GM21717 (cell line): ENCODE measurements around the gene ZMIZ1.
A peak's percentile ranks its signal among the peaks of the same experiment; 100 is the strongest.

Experiments used
- ATAC-seq: cut with Tn5 transposase; IDR thresholded peaks from one replicate; pipeline ENCODE4 v1.9.1; 2021; ENCODE audit warnings: mild to moderate bottlenecking, moderate library complexity; ENCODE audit not compliant: unreplicated experiment

The ZMIZ1 gene

GRCh38 chr10:79313911-79314439 is 245.2 kb downstream of the ZMIZ1 start:
- no peak for ATAC-seq

- no peak for ATAC-seq
Observed at GRCh38 chr10:79314761-79315601, 246.2 kb downstream of the ZMIZ1 start.

DNA sequence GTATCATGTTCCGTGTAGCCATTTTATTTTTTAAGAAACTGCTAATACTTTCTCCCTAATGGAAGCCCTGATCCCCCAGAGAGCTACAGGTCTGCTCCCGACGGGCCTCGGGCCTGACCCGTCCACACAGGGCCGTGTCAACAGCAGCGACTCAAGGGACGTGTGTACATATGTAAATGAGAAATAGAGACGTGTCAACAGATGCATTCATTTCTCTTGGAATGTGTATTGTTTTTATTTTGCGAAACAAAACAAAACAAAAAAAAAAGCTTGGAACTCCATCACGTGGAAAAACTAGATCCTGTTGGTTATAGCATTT is 246.8 kb downstream of the ZMIZ1 start:
- no peak for ATAC-seq

DNA sequence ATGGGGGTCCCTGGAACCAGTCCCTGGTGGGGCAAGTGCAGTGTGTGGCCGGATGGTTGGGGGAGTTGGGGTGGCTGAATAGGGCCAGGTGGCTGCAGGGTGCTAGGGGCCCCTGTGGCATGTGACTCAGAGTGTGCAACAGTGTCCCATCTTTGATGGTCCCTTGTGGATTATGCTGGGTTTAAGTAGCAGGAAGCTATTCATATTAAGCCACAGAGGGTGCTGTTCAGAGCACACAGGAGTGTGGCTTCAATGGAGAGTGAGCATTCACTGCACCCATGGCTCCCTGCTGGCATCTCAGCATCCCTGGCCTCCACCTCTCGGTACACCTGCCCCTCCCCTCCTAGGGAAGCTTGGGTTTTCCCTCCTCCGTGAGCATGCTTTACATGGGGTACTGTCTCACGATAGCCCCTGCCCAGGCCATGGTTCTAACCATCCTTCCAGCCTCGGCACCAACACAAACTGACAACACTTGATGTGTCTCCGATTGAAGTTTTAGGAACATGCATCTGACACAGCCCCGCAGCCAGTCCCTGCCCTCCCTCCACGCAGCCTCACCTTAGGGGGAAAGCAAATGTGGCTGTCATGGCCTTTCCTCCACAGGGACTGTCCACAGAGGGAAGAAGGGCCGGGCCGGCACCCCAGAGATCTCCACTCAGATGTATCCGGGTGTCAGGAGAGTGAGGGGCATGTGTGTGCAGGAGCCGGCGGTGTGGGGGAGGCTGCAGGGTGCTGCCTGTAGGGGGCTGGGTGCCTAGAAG is 248.1 kb downstream of the ZMIZ1 start:
- peak; percentile 51 for ATAC-seq

DNA sequence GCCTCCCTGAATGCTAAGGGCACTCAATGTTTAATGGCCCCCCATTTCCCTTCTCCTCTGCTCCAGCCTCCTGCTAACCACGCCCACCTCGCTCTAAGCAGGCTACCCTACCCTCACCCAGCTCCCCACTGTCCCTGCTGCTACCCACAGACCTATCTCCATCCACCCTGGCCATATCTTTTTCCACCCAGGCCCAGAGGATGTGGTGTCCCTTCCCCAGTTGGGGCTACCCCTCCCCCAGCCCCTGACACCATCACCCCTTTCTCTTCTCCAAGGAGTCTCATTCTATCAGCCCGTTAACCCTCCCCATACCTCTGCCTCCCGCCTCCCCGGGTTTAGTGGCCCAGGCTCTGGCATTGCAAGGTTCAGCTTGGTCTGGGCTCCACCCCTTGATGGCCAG is 249.6 kb downstream of the ZMIZ1 start:
- ATAC-seq: no peak

- no peak for ATAC-seq
Observed at GRCh38 chr10:79319115-79319771, 250.5 kb downstream of the ZMIZ1 start.

DNA sequence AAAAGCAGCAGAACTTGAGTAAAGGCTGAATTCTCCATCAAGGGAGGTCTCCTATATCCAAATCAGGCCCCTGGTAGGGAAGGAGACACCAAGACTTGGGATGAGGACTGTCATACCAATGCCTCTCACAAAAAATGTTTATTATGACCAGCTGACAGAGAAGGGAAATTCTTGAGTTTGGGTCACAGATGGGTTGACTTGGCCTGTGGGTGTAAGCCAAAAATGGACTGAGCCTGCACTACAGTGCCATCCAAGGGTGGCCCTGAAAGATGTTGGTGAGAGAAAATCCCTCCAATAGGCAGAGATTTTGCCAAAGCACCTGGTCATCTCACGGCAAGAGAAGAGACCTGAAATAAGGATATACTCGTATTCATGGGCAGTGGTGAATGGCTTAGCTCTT is 251.6 kb downstream of the ZMIZ1 start:
- ATAC-seq: no peak

DNA sequence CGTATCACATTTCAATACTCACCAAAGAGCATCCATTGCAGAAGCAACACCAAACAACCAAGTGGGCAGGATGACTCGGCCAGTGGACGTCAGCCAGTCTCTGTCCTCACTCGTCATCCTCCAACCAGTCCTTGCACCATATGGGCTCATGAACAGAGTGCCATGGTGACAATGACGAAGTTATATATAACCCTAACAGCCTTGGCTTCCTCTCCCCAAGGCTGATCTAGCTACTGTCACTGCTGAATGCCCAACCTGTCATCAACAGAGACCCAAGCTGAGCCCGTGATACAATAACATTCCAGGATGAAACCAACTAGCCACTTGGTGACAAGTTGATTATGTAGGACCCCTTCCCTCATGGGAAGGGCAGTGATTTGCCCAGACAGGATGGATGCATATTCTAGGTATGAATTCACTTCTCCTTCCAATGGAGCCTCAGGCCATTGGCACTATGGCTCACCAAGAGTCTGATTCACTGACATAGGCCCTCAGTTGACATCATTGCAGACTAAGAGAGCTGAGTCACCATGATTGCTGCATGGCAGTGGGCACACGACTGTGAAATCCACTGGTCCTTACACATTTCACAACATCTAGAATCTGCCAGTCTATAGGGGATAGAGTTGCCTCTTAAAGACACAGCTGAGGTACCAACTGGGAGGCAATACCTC is 252.2 kb downstream of the ZMIZ1 start:
- no peak for ATAC-seq

- ATAC-seq: no peak
Observed at GRCh38 chr10:79321494-79321882, 252.7 kb downstream of the ZMIZ1 start.

- no peak for ATAC-seq
Observed at GRCh38 chr10:79321951-79322350, 253.2 kb downstream of the ZMIZ1 start.

- ATAC-seq: no peak
Observed at GRCh38 chr10:79322616-79323543, 254.1 kb downstream of the ZMIZ1 start.

DNA sequence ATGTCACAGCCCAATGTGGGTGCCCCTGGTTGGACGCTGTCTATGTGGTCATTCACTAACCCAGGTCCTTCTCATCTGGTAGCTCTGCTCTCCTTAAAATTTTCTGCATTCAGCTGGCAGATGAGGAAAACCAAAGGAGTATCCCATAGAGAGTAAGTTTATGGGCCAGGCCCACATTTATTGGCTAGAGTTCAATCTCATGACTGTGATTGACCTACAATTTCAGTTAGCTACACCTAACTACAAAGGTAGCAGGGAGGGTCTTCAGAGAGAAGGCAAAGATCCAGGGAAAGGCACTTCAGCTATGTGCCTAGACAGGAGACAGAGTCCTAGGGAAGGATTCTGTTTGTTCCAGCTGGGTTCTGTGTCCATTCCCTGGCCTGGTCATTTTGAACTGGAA is 254.8 kb downstream of the ZMIZ1 start:
- no peak for ATAC-seq

DNA sequence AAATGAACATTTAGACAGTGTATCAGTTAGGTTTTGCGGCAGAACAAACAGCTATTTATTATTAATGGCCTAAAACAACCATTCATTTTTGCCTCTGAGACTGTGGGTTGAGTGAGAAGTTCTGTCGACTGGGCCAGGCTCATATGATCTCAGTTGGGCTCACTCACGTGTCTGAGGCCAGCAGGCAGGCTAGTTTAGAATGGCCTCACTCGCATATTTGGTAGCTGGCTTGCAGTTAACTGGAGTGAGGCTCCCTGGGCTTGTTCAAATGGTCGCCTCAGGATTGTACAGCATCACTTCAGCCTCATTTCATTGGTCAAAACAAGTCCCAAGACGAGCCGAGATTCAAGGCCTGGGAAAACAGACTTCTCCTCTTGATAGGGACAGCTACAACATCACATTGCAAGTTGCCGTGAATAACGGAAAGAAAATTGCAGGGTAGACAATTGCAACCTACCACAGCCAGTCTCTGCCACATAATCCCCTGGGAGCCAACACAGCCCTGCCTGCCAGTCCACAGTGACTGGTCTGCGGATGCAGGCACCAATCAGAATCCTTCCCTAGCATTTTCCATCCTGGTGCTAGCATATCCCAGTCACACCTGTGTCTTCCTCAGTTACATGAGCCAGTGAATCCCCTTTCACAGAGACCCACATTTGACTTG is 255.4 kb downstream of the ZMIZ1 start:
- ATAC-seq: no peak

- no peak for ATAC-seq
Observed at GRCh38 chr10:79326361-79327089, 257.8 kb downstream of the ZMIZ1 start.

- no peak for ATAC-seq
Observed at GRCh38 chr10:79327090-79327457, 258.3 kb downstream of the ZMIZ1 start.

DNA sequence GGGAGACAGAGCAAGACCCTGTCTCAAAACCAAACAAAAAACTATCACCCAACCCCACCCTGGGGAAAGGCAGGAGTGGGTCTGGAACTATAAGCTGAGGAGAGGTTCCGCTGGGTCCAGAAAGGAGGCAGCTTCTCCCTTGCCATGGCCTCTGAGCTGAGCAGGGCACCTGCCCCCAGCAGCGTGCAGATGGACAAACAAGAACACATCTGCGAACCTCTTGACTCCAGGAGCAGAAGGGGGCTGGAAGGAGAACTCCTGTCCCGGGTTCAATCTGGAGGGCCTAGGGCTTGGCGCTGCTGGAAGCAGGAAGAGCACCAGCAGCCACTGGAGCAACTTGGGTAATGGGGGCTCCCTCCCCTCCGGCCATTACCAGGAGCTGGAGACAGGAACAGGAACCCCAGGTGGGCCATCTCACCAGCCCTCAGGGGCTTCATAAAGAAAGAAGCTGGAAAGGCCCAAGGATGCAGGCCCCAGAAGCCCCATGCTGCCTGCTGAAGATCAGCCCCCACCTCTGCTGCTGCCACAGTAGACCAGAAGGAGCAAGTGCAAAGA is 259.5 kb downstream of the ZMIZ1 start:
- ATAC-seq: no peak

DNA sequence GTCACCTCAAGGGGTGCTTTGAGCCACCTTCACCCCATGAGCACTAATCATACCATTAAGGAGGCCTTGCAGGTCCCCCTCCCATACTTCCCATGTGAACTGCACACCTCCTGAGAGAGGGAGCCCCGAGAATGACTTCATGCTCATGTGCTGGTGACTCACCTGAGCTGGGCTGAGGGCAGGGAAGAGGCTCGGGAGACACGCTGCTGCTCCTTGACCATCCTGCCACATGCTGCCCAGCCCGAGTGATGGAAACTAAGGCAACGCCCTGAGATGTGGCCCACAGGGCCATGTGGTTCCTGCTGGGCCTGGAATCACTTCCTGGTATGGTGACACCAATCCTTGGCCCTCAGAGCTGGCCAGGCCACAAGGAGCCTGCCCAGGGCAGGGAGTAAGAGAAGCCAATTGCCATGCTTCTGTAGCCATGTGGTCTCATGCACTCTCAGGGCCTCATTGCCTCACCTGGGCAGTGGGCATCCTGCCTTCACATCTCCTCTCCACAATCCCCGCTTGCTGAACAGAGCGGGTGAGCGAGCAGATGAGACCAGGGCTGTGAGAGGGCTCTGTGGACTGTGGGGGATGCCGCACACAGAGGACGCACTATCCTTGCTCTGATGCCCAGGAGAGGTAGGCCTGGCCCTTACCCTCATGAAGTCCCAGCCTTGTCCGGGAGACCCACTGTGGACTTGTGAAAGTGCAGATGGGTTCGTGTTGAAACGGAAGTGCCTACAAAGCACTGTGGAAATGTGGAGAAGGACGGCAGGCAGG is 260.2 kb downstream of the ZMIZ1 start:
- no peak for ATAC-seq

DNA sequence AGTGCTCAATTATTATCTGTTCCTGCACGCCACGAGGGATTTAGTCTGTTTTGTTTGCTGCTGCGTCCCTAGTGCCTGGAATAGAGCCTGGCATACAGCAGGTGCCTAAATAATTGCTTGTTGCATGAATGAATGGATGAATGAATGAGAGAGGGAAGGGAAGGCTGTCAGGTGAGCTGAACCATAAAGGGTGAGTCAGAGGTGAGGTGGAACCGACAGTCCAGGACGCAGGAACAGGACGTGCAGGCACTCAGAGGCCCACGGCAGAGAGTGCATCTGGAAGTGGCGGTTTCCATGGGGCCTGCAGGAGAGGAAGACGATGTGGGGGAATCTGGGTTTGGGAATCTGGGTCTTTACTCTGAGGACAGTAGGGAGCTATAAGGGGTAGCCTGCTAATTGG is 260.8 kb downstream of the ZMIZ1 start:
- no peak for ATAC-seq
